ENCODE measurements around the gene CALM1.

CALM1 gene

DNA sequence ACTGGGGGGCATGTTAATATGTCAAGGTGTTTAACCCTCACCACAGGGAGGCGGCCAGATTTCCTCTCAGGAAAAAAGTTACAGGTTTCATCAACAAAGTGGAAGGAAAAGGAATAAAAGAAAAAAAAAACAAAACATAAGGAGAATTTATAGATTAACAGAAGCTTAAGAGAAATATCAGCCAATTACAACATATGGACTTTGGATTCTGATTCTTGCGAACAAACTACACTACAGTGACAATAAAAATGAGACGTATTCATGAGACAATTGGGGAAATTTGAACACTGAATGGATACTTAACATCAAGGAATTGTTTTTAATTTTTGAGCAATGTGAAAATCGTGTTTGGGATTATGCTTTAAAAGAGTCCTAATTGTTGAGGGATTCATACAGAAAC lies 60.4 kb downstream of the CALM1 start:
- H3K36me3 ChIP-seq (ENCODE audit: control insufficient read depth in 2 of 2, insufficient read depth in 1 of 2, low read length in 2 of 2): no peaks in the 10 kb centered on the region
- ChIA-PET CTCF (no interaction called here), POLR2A (no interaction called here)
- no peak overlapping the region for H3K27ac ChIP-seq (ENCODE audit: extremely low read depth, low read depth, low read length)
- no peak overlapping the region for H3K4me3 ChIP-seq (ENCODE audit: low read depth, low read length)
- no peaks in the 10 kb centered on the region for H3K4me1 ChIP-seq (ENCODE audit: control insufficient read depth, insufficient read depth, low read length)
- no peaks in the 10 kb centered on the region for H3K9me3 ChIP-seq (ENCODE audit: control insufficient read depth, insufficient read depth, low read depth, low read length)
- TF ChIP-seq, protein P1, sequence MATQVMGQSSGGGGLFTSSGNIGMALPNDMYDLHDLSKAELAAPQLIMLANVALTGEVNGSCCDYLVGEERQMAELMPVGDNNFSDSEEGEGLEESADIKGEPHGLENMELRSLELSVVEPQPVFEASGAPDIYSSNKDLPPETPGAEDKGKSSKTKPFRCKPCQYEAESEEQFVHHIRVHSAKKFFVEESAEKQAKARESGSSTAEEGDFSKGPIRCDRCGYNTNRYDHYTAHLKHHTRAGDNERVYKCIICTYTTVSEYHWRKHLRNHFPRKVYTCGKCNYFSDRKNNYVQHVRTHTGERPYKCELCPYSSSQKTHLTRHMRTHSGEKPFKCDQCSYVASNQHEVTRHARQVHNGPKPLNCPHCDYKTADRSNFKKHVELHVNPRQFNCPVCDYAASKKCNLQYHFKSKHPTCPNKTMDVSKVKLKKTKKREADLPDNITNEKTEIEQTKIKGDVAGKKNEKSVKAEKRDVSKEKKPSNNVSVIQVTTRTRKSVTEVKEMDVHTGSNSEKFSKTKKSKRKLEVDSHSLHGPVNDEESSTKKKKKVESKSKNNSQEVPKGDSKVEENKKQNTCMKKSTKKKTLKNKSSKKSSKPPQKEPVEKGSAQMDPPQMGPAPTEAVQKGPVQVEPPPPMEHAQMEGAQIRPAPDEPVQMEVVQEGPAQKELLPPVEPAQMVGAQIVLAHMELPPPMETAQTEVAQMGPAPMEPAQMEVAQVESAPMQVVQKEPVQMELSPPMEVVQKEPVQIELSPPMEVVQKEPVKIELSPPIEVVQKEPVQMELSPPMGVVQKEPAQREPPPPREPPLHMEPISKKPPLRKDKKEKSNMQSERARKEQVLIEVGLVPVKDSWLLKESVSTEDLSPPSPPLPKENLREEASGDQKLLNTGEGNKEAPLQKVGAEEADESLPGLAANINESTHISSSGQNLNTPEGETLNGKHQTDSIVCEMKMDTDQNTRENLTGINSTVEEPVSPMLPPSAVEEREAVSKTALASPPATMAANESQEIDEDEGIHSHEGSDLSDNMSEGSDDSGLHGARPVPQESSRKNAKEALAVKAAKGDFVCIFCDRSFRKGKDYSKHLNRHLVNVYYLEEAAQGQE (tag by site-specific recombination; IDR thresholded peaks at IDR 0.05): no peak
- TF ChIP-seq, protein P2, sequence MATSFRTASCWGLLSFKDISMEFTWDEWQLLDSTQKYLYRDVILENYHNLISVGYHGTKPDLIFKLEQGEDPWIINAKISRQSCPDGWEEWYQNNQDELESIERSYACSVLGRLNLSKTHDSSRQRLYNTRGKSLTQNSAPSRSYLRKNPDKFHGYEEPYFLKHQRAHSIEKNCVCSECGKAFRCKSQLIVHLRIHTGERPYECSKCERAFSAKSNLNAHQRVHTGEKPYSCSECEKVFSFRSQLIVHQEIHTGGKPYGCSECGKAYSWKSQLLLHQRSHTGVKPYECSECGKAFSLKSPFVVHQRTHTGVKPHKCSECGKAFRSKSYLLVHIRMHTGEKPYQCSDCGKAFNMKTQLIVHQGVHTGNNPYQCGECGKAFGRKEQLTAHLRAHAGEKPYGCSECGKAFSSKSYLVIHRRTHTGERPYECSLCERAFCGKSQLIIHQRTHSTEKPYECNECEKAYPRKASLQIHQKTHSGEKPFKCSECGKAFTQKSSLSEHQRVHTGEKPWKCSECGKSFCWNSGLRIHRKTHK (tag by site-specific recombination; IDR thresholded peaks at IDR 0.05): no peak

Data from HEK293 (cell line).